Suppressor macrophage (primary cell): ENCODE results near the gene LBH.

Source experiments
- DNase-seq, 4 experiments: peaks; one replicate each; pipeline ENCODE4 v3.0.0-alpha.2; 2020 to 2022

LBH gene

GRCh38 chr2:30217644-30218337 lies 13.5 kb upstream of the LBH start:
- peak in 3 of 4 experiments; percentile 47 to 61 (median 51) for DNase-seq

DNA sequence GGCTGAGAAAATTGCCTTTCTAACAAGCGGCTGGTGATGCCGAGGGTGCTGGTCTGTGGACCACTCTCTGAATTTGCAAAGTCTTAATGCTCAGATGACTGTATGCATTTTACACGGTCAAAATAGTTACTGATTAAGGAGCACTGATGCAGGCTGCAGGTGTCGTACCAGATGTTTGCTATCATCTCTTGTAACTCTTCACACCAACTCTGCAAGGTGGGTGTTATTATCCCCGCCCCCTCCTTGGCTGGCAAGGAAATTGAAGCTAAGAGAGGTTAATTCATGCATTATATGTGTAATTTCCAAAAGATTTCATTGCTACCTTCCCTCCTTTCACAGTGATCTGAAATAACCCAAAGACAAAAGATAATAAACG lies 13.0 kb upstream of the LBH start:
- DNase-seq = no peak

- no peak for DNase-seq
Measured at GRCh38 chr2:30218814-30219213, 12.5 kb upstream of the LBH start.

DNA sequence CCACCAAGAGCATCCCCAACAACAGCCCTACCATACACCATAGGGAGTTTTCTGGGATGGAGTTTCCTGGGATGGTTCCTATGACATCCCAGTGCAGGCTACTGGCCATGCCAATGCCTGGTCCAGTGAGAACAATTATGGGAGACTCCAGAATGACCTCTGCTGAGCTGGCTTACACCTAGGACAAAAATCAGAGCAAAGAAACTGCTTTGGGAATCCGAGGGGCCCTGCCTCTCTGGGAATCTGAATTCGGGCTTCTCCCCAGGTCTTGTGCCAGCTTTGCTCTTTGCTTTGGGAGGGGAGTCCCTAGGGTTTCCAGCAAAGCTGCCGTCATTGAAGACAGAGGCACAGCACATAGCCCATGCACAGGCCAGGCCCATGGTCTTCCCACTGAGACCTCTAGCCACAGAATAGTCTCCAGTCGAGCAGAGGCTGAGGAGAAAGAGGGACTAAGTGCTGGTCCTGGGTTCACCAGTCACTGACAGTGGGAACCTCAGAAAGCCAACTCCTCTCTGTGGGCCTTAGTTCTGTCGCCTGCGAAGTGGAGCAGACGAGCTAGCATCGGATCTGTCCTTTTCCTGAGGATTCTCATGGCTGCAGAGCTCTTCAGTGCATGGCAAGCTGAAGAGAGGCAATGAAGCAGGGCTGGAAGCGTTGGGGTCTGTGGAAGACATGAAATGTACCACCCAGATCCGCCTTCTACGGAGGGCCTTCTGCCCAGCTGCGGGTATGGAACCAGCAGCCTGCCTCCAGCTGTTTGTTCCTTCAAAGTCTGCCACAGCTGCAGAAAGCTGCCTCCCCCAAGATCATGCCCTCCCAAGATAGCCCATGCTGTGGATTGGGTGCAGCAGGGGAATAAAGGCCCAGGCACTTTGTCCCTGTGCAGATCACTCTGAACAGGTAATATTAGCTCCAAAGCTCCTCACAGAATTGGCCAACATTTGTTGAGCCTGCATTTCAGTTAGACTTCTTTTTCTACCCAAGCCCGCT lies 11.2 kb upstream of the LBH start:
- DNase-seq = no peak

- DNase-seq = no peak
Measured at GRCh38 chr2:30221531-30221930, 9.8 kb upstream of the LBH start.

- no peak for DNase-seq
Measured at GRCh38 chr2:30222031-30222430, 9.3 kb upstream of the LBH start.

GRCh38 chr2:30222636-30223360 lies 8.5 kb upstream of the LBH start:
- no peak for DNase-seq

DNA sequence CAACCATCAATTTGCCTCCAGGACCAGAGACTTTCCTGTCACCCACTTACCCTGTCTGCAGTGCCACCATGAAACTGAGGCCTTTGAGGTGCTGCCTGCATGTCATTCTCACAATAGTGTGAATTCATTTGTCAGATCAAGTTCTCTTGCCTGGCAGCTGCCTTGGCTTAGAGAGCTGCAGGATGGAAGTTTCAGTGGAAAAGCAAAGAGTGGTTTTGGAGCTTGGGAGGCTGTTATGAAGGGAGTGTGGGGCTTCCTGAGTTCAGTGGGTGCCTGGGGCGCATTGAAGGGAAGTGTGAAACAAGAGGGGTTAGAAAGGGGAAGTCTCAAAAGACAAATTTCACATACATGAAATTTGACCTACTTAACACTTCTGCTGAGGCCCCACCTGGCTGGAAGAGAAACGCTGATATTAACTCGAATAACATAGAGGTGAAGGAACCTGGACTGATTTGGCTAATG lies 7.9 kb upstream of the LBH start:
- DNase-seq = peak in 1 of 4 experiments; percentile 41

DNA sequence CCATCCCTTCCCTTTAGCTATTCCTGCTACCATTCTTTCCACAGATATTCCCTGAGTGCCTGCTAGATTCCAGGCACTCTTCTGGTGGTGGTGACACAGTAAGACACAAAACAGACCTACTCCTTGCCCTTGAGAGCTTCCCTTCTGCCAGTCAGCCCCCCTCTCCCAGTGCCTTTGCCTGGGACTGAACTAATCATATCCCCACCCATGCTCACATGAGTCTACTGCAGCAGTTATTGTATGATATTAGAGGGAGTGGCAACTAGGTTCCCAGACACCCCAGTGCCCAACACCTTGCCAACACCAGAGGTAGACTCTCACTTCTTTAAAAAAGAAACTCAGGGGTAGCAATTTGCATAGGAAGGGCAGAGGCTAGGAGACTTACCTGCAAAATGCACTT lies 7.2 kb upstream of the LBH start:
- no peak for DNase-seq

DNA sequence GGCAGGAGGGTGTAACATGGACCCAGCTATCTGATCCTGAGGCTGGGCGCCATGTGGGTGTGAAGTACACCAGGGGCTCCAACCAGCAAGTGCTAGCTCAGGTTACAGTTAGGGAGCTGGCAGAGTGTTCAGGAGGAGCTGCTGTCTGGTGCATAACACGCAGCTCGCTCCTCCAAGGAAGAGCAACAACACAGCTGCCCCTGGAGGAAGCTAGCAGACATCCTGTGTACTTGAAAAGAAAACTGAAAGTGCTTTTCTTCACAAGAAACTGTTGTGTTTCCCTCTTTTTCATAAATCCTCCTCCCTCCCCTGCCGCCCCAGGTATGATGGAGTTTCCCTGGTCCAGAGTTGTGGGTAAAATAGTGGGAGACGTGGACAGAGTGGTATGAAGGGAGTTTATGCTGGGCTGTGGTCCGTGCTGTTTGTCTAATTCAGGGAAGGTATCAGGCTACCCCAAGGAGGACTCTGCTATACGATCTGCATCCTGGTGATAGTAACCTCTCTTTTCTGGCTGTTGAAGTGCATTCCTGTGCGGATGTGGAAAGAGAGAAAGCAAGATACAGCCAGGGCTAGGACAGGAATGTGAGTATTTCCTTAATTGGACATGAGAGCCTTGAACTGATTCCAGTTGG lies 6.1 kb upstream of the LBH start:
- DNase-seq = peak; percentile 35 to 63 (median 50)

DNA sequence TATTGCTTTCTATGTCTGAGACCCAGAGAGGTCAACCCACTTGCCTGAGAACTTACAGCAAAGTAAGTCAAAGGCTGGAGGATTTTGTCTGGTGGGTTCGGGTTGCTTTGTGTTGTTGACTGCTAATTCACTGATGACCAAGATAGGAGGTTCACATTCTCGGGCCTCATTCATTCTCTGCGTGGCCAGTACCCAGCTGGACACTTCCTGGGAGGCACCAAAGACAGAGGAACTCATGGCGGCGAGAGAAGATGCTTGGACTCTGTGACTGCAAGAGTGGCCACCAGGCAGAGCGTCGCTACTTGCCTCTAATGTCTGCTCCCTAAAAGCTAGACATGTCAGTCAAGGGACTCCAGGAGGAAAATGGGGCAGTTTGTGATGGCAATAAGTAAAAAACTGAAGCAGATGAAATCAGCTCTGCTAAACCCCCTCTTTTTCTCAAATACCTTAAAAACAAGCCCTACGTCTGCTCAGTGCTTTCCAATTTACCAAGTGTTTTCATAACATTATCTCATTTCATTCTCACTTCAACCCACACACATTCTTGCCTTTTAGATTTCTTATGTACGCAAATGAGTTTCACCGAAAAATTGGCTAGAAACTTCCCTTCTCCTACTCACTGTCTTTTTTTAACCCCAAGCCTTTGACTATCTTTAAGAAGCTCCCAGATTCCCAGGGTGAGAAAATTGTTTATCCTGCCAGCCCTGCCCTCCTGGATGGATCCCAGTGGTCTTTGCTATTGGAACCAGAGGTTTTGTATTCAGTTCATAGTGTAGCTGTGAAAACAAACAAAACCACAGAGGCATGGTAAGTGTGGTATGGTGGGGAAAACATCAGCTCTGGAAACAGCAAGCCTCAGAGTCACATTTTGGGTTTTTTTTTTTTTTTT lies 4.9 kb upstream of the LBH start:
- DNase-seq = no peak

DNA sequence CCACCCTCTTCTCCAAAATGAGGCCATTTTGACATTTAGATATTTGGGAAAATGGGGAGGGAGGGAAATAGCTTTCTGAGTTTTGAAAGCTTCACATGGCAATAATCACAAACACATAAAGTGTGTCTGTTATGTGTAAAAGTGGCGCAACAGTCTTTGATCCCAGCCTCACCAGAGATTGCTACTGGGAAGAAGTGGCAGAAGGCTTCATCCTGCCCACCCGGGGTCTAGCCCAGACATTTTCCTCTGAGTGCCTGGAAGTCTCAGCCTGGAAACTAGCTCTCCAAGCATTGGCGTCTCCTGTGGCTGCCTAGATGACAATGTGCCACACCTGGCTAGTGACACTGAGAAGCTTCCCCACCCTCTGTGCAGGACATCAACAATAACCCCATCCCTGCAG lies 1.7 kb upstream of the LBH start:
- no peak for DNase-seq

GRCh38 chr2:30230497-30231211 lies 680 bp upstream of the LBH start:
- peak; percentile 21 to 40 (median 32) for DNase-seq

GRCh38 chr2:30231996-30232800 lies 864 bp downstream of the LBH start:
- peak; percentile 26 to 58 (median 46) for DNase-seq

GRCh38 chr2:30232801-30233130 lies 1.4 kb downstream of the LBH start:
- no peak for DNase-seq

GRCh38 chr2:30233271-30234009 lies 2.1 kb downstream of the LBH start:
- DNase-seq = no peak

GRCh38 chr2:30234180-30234971 lies 3.0 kb downstream of the LBH start:
- no peak for DNase-seq

- DNase-seq = no peak
Measured at GRCh38 chr2:30235008-30235655, 3.8 kb downstream of the LBH start.
